Suprapubic skin (tissue), 4 donors: Measurements from ENCODE around the gene SMYD3.

Experiments used
- EP300 ChIP-seq: sonication (generic); formaldehyde crosslinking; IDR thresholded peaks from one replicate; pipeline ENCODE4 v1.6.1; 2017; ENCODE audit warnings: antibody characterized with exemption
- POLR2A ChIP-seq, 2 donors: fragments of 450-650 bp; IDR thresholded peaks; one replicate each; pipeline ENCODE4 v1.6.1; 2017; ENCODE audit warnings: antibody characterized with exemption in 2 of 2, mild to moderate bottlenecking in 2 of 2, moderate library complexity in 2 of 2
- POLR2AphosphoS5 ChIP-seq, 3 donors: sonication (generic); formaldehyde crosslinking; IDR thresholded peaks; one replicate each; pipeline ENCODE4 v1.6.1; 2017; ENCODE audit warnings: antibody characterized with exemption in 3 of 3
- TF ChIP-seq, protein P1 (sequence below), 2 donors: fragments of 200-600 bp in 1 of 2; fragments of 450-650 bp in 1 of 2; sonication (generic) in 1 of 2; IDR thresholded peaks; one replicate each; pipeline ENCODE4 v1.5.1; 2016 to 2019; ENCODE audit warnings: antibody characterized with exemption in 2 of 2, mild to moderate bottlenecking in 1 of 2, moderate library complexity in 1 of 2

DNA sequence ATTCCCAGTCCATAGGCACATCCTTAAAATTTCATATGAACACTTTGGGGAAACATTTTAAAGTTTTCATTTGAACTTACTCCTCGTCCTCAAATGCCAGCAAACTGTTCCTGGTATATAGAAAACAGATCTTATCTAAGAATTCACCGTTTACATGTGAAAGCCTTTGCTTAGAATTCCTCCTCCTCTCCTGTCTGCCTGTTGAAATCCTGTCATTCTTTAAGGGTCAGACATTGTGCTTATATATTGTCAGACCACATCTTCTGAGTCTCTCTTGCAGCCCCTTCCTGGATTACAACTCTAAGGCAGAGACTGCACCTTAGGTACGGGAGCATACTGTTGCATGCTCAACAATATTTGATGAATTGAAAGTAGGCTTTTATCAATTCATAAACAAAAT lies 239.7 kb downstream of the SMYD3 start:
- TF ChIP-seq, protein P1, sequence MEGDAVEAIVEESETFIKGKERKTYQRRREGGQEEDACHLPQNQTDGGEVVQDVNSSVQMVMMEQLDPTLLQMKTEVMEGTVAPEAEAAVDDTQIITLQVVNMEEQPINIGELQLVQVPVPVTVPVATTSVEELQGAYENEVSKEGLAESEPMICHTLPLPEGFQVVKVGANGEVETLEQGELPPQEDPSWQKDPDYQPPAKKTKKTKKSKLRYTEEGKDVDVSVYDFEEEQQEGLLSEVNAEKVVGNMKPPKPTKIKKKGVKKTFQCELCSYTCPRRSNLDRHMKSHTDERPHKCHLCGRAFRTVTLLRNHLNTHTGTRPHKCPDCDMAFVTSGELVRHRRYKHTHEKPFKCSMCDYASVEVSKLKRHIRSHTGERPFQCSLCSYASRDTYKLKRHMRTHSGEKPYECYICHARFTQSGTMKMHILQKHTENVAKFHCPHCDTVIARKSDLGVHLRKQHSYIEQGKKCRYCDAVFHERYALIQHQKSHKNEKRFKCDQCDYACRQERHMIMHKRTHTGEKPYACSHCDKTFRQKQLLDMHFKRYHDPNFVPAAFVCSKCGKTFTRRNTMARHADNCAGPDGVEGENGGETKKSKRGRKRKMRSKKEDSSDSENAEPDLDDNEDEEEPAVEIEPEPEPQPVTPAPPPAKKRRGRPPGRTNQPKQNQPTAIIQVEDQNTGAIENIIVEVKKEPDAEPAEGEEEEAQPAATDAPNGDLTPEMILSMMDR (IDR thresholded peaks at IDR 0.05), result no peak
- no peak for TF ChIP-seq POLR2A (IDR thresholded peaks at IDR 0.05)
- TF ChIP-seq EP300, result no peak
- no peak for TF ChIP-seq POLR2AphosphoS5 (IDR thresholded peaks at IDR 0.05)
